HL-60/S4 treated with phorbol 12-myristate 13-acetate at 8.2 ng/mL for 4 days and 3 days (cell line): ENCODE data around the gene CCN5.
"Not testable (repeated sequence)": the region's sequence is repeated elsewhere in the genome, so short reads cannot be mapped to it uniquely, and the experiment has no call there.

Experiments
- in situ Hi-C: fragments of 300-500 bp; cut with MboI; formaldehyde crosslinking; loops from 2 replicates; pipeline ENCODE4 v1.15.0; 2022; ENCODE audit warnings: low sequenced_read_pairs

The CCN5 gene

DNA sequence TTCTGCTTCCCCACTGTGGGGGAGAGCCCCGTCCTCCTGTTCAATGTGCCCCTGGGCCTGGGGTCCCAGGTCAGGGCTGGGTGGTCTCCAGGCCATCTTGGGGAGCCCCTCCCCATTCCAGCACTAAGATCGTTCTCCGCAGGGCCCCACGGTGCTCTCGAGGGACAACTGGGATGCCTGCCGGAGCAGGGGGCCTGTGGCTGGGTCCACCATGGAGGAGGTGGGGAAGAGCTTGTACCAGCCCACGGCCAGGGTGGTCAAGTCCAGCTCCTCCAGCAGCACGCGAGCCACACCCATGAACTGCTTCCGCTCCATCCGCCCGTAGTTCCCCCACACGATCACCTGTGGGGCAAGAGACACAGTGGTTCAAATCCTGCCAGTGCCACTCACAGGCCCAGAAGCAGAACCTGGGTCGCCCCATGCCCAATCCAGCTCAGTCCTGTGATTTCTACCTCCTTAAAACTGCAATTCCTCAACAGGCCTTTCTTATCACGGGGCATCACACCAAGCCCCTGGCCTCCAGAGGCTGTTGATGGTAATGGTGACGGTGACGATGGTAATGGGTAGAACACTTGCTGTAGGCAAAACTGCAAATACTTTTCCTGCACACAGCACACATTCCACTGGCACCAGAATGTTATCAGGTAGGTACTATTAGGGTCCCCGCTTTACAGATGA, 41.0 kb downstream of the CCN5 start:
- in situ Hi-C loops, result no loop called here

GRCh38 chr20:44756956-44757355, 41.8 kb downstream of the CCN5 start:
- in situ Hi-C loops, result no loop called here

DNA sequence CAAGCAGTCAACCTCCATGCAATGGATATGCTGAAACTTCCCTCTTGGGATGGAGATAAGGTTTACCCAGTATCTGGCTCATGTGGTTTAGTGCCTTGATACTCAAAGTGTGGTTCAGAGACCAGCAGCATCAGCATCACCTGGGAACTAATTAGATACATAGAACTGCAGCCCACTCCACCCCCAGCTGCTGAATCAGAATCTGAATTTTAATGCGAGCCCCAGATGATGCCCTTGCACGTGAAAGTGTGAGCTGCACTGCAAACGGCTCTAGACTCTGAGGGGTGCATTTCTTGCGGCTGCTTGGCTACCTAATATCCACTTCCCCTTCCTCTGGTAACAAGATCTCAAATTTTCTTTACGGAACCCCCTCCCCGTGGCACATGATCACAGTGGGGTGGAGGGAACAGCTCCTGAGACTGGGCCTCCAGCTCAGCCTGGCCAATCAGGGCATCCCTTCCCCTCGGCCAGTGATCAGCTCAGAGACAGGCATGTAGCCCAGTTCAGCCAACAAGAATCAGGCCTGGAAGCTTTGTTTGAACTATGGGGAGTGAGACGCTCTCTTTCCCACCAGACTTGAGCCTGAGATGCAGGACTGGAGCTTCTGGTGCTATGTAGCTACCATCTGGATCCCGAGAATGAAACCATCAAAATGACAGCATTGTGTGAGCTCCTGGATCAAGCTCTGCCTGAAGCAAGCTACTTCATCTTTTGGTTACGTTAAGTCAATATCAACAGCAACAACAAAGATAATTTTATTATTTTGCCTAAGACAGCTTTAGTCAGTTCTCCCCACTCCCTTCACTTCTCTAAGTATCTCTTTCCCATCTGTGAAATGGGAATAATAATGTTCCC, 43.3 kb downstream of the CCN5 start:
- in situ Hi-C loops, result no loop called here

- in situ Hi-C loops, result no loop called here
Measured at GRCh38 chr20:44759595-44759994, 44.4 kb downstream of the CCN5 start.

- in situ Hi-C loops, result no loop called here
Measured at GRCh38 chr20:44761423-44761822, 46.3 kb downstream of the CCN5 start.

DNA sequence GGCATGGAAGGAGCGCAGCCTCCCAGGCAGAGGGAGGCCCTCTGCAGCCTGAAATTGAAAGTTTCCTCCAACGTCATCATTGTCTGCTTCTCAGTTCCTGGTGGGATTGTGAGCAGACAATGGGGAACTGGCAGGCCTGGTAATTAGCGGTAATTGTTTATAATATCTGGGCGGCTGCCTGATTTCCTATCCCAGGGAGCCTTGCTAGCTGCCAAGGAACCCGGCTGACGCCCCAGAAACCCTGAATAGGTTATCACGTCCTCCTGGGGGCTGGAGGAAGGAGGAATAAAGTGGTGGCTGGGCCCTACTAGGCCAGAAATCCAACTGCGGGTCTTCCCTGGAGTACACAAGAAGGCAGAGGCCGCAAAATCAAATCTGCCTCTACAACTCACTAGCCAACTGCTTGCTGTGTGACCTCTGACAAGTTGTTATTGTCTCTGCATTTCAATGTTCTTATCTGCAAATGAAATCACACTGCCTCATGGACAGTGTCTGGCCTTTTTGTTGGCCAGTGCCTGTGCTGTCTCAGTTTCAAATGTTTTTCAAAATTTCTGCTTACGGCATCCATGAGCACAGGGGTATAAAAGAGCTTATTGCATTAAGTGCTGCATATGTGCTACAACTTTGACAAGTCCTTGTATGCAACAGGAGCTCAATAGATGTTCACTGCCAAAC, 47.4 kb downstream of the CCN5 start:
- in situ Hi-C loops, result no loop called here

GRCh38 chr20:44763798-44764197, 48.6 kb downstream of the CCN5 start:
- in situ Hi-C loops, result not testable (repeated sequence)

DNA sequence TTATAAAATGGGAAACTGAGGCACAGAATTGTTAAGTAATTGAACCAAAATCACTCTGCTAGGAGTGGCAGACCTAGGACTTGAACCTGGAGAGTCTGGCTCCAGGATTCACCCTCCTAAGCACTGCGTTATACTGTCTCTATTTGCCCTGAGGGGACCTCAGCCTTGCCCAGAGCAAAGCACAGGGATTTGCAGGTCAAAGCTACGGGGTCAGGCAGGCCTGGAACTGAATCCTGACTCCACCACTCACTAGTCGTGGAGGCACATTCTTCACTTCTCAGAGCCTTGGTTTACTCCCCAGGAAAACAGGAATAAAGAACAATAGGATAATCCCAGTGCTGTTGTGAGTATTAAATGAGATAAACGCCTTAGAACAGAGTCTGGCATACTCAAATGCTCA, 49.9 kb downstream of the CCN5 start:
- in situ Hi-C loops, result no loop called here

- in situ Hi-C loops, result no loop called here
Measured at GRCh38 chr20:44765701-44766347, 50.7 kb downstream of the CCN5 start.

DNA sequence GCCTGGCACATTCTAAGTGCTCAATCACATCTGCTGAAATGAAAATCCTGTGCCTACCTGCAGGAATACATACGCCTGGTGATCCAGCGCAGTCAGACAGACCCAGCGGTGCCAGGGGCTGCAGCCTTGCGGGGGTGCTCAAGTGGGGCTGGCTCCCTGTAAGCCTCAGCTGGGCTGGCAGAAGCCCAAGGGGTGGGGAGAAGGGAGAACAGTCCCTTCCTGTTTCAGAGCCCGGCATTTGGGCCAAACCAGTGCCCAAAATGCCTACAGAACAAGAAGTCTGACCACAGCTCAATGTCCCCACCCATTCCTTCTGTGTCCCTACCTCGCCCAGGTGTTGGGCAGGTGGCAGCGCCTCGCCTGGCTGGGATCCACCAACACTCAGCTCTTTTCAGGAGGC, 53.1 kb downstream of the CCN5 start:
- in situ Hi-C loops, result no loop called here

- in situ Hi-C loops, result no loop called here
Measured at GRCh38 chr20:44768854-44769480, 53.8 kb downstream of the CCN5 start.

DNA sequence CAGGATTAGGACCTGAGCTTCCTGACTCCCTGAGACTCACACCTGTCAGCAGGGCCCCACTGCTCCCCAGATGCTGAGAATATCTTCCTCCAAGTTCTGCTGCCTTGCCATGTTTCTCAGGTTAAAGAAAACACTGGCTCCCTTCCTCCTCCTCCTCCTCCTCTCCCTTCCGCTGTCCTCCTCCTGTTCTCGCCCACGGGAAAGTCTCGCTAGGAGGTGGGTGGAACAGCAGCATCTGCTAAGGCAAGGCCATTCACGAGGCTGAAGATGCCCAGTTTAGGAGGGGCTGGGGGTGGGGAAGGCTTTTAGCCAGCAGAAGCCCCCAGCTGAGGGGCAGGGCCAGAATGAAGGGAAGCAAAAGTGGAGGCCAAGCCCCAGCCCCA, 54.3 kb downstream of the CCN5 start:
- in situ Hi-C loops, result no loop called here

- in situ Hi-C loops, result no loop called here
Measured at GRCh38 chr20:44770484-44771171, 55.5 kb downstream of the CCN5 start.

DNA sequence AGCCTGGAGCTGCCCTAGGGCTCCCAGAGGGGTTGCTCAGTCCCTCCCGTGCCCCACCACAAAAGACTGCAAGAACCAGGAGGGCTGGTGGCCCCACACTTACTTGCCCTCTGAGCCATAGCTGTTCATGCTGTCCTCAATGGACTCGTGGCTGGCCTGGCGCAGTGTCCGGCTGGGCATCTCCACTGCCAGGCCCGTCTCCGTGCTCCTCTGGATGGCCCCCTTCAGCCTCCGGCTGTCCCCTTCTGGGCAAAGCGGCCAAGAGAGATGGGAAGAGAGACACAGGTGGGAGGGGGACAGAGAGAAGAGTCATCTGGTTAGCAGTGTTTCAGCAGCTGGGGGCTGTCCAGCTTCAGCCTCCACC, 56.0 kb downstream of the CCN5 start:
- in situ Hi-C loops, result no loop called here

GRCh38 chr20:44772636-44773035, 57.5 kb downstream of the CCN5 start:
- in situ Hi-C loops, result no loop called here

- in situ Hi-C loops, result no loop called here
Measured at GRCh38 chr20:44773070-44773829, 58.1 kb downstream of the CCN5 start.

- in situ Hi-C loops, result no loop called here
Measured at GRCh38 chr20:44776980-44777379, 61.8 kb downstream of the CCN5 start.
